NOMO-1 treated with dmso at 0.1 percent for 144 hours (cell line): ENCODE data around the gene CYP27C1.

Source experiments
- DNase-seq: peaks from one replicate; lab custom pipeline; 2025; ENCODE audit not compliant: unreplicated experiment; lab: John Stamatoyannopoulos, UW

Gene CYP27C1

DNA sequence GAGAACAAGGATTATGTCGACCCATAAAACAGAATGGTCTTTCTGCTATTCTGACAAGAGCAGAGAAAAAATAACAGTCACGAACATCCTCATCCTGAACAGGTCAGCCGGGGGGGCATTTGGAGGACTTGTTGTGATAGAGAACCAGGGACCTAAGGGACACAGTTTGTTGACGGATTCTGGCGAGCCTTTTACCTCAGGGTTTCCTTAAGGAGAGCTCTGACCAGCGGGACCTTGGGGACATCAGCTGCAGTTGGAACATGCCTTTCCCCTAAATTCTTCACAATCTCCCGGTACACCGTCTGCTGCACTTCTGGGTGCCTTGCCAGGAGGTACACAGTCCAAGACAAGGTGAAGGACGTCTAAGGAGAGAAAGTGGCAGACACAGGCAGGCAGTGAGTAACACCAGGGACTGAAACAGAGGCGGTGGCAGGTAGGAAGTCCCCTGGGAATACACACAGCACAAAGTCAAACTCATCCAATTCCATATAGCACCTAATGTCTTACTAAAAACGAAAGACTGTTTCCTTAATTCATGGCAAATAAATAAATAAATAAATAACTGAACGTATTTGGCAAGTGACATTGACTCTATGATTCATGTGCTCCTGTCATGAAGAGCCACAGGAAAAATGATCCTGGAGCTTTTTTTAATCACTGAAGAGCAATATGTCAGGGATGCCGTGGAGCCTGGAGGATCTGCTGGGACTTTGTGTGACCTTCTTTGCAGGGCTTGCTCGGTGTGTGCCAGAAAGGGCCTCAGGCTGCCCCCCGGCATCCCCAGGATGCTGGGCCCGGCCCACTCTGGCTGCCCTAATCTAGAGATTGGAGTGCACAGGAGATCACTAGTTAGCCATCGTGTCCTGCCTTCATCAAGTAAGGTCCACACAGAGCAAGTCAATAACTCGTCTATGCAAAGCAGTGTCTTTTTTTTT is 24.7 kb downstream of the CYP27C1 start:
- no peak for DNase-seq

DNA sequence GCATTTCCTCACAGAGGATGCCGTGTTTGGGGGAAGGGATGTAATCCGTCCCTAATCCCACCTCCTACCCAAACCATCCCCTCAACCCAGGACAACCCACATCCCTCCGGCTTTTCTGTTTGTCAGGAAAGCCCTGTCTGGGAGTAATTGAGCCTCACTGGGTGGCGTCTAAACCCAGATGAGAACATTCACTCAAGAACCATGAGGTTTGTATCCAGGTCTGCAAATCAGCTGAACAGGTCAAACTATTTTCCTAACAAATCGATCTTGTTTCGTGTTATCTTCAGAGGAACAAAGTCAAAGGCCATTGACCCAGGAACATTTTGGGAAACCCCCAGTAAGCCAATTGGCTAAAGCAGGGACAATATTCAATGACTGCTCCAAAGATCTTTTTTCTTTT is 25.7 kb downstream of the CYP27C1 start:
- DNase-seq, result no peak

GRCh38 chr2:127193967-127194280 is 26.2 kb downstream of the CYP27C1 start:
- DNase-seq, result no peak

DNA sequence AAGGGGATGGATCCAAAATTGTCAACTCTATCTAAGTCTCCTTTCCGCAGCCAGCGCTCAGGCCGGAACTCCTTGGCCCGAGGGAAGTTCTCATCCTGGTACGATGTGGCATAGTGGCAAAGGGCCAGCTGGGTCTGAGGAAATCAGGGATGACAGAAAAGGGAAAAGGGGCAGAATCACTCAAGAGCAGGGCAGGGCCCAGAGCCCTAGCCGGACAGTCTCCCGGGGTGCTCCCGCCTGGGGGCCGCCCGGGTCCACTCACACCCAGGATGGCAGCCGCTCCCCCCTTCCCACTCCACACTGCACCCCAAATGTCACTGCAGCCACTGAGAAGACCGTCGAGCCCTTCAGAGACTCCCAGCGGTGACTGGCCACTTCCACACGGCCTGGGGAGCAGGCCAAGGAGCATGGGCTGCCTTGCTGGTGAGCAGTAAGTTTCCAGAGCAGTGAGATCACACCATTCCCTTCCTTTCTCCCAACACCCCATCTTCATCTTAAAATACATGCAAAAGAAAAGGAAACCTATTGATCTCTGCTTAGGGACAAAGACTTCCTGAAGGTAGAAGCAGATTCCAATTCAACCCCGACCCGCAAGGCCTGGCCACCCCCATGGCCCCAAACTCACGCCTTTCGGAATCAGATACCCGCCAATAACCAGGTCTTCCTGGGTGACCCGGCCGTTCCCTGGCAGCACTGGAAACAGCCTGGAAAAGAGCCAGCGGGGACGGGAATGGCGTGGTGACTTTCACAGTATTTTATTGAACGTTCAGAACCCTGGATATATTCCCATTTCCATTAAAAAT is 26.7 kb downstream of the CYP27C1 start:
- no peak for DNase-seq

DNA sequence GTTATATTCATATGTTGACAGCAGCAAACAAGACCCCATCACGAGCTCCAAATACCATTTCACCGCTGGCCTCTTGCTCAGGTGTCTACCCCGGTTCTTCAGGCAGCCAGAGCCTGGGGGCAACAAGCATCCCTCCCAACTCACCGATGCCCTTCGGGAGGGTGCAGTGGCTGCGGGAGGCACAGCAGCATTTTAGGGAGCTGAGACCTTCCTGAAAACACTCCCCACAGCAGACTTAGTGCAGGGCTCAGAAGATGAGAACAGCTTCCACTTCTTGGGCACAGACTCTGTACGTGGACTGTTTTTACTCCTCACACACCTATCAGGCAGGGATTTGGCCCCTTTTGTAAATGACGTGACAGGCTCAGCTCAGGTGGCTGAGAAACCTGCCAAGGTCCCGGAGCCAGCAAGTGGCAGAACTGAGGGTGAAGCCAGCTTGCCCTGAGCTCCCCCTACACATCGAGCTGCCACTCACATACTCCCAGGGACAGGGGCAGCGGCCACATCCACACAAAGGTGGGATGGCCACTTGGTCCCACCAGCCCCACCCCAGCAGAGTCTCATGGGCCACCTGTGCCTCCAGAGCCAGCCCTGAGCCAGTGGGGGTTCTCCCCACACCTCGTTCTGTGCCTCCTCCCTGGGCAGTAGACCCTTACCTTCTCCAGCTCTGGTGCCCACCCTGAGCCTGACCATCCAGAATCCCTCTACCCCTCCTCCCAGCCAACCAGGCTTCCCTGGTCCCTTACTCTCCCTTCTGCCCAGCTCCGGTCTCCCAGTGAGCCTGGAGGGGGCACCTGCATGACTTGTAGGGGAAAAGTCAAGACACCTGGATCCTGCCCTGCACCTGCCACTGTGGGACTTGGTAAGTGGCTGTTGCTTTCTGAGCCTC is 28.5 kb downstream of the CYP27C1 start:
- DNase-seq, result no peak

- no peak for DNase-seq
Observed at GRCh38 chr2:127188797-127189196, 31.3 kb downstream of the CYP27C1 start.

DNA sequence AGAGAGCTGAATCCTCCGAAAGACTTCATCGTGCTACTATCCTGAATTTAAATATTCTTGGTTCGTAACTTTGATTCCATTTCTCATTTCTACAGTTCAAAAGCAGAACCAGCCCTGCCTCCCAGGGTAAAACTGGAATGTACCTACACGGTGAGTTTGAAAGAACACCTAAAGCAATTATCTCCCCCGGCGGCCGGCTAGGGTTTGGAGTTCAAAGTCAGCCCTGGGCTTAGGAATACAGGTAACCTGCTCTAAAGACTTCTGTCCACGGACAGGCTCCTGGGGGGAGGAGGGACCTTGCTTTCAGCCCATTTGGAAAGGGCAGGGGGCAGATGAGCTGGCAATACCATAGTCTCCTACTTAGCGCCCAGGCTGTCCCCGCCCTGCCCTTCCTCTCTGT is 32.3 kb downstream of the CYP27C1 start:
- DNase-seq, result no peak

GRCh38 chr2:127187081-127187775 is 32.9 kb downstream of the CYP27C1 start:
- no peak for DNase-seq

DNA sequence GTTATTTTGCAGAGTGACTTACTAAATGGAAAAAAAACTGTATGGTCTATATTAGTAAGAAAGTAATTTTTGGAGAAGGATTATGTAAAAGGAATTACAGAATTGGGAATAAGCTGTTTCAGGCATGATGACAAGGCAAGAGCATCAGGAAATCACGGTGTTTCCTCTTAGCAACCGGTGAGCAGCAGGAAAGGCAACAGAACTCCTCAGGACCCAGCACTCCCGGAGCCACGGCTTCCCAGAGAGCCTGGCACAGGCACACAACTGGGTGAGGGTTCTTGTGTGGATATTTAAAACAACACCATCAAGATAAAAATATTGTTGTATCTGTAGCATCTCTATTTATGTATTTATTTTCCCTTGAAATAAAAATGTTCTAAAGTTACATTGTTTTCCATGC is 34.4 kb downstream of the CYP27C1 start:
- no peak for DNase-seq

DNA sequence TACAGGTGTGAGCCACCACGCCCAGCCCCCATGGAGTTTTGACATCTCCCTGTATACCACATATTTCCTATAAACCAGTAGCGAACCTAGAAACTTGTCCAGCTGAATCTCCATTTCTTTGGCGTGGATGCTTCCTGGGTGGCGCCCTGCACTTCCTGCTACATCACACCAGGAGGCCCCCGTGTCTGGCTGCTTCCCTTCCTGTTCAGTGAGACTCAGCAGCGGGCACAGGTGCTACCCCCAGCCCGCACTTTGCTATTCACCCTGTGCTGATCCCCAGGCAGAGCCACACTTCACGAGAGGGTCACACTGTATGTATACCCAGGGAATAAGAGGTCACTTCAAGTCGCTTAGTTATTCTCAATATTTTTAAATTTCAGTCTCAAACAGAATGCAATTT is 35.0 kb downstream of the CYP27C1 start:
- no peak for DNase-seq

- no peak for DNase-seq
Observed at GRCh38 chr2:127183771-127184170, 36.3 kb downstream of the CYP27C1 start.

- no peak for DNase-seq
Observed at GRCh38 chr2:127182626-127183458, 37.3 kb downstream of the CYP27C1 start.

- no peak for DNase-seq
Observed at GRCh38 chr2:127181851-127182250, 38.2 kb downstream of the CYP27C1 start.

DNA sequence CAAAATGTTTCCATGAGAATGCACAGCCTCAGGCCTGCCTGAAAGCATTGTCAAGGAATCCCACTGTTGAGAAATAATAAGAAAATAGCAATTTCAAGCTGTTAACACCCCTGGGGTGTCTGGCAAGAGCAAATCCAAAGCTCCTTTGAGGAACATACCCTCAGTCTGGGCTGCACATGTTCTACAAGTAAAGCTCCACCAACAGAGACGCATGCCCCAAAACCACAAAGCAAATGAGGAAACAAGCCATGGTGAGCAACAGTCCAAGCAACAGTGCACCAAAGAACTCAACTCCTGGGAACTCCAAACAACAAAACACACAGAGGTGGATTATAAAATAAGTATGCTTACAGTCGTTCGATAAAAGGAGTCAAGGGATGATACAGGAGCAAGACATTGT is 40.3 kb downstream of the CYP27C1 start:
- no peak for DNase-seq

DNA sequence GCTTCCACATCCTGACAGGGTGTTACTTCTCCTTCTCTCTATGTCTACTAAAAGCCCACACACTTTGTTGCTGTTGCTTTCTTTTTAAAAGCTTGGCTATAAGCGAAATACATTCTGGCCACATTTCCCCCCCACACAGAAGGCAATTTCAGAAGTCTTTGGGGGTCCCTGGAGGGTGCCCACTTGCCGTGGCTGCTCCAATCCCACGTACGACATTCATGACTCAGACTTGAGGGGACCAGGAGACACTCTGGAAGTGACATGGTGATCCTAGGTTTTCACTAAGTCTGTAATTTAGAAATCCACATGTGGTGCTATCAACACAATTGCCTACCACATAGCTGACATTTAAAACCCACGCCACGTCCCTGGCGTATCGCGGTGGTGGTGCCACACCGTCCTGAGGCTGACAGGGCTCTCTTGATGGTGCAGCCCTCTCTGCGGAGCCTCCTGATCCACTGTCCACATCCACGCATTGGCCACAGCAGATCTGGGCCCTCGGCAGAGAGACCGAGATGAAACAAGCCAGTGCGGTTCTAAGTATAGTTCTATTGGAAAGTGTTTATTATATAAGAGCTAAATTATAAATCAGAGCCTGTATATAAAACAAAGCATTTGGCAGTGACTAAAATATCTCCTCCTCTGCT is 42.4 kb downstream of the CYP27C1 start:
- no peak for DNase-seq

- DNase-seq, result no peak
Observed at GRCh38 chr2:127176371-127177311, 43.5 kb downstream of the CYP27C1 start.

GRCh38 chr2:127175751-127176354 is 44.2 kb downstream of the CYP27C1 start:
- no peak for DNase-seq
